K562 (cell line): ENCODE measurements around the gene IGSF8. TPM values are rescaled to one million over a fixed set of nuclear protein-coding genes. Genes with fewer than 3 reads are reported as not detected.
A peak's percentile ranks its signal among the peaks of the same experiment; 100 is the strongest.

ENCODE experiments used
- ARID4B ChIP-seq: sonication (generic); formaldehyde crosslinking; IDR thresholded peaks from 2 replicates; pipeline ENCODE4 v1.8.0; 2022; ENCODE audit warnings: mild to moderate bottlenecking, missing genetic modification reagents
- CCNT2 ChIP-seq: IDR thresholded peaks from 2 replicates; pipeline ENCODE4 v1.6.1; 2011; ENCODE audit warnings: borderline replicate concordance, low read depth, mild to moderate bottlenecking, moderate library complexity, mixed read lengths, low read length; ENCODE audit not compliant: insufficient read length; ENCODE audit errors: extremely low read depth
- EGR1 ChIP-seq: fragments of 450-650 bp; conservative IDR thresholded peaks from 2 replicates; pipeline ENCODE4 v1.6.1; 2017; ENCODE audit warnings: mild to moderate bottlenecking
- ESRRB ChIP-seq: fragments of 250-450 bp; sonication (Bioruptor Pico); IDR thresholded peaks from 2 replicates; pipeline ENCODE4 v1.5.0; 2020; ENCODE audit warnings: mild to moderate bottlenecking, moderate library complexity, borderline replicate concordance
- JUN ChIP-seq, 2 experiments: sonication (generic) in 1 of 2; formaldehyde crosslinking in 1 of 2; IDR thresholded peaks; 2 replicates each; pipeline versions ENCODE4 v1.6.1 to v1.8.0; 2012 to 2022; ENCODE audit warnings: borderline replicate concordance in 2 of 2, mild to moderate bottlenecking in 2 of 2, improper control_type of control experiment in 1 of 2, low read depth in 1 of 2, low read length in 1 of 2, missing genetic modification reagents in 1 of 2
- PKNOX1 ChIP-seq: fragments of 450-650 bp; IDR thresholded peaks from 2 replicates; pipeline ENCODE4 v1.6.1; 2016
- PURB ChIP-seq: sonication (generic); formaldehyde crosslinking; IDR thresholded peaks from 2 replicates; pipeline ENCODE4 v1.9.0; 2021; ENCODE audit warnings: low read depth, mild to moderate bottlenecking, missing genetic modification reagents
- STAG1 ChIP-seq: sonication (generic); formaldehyde crosslinking; IDR thresholded peaks from 2 replicates; pipeline ENCODE4 v1.5.0; 2020; ENCODE audit warnings: missing genetic modification reagents, borderline replicate concordance
- U2AF1 ChIP-seq: fragments of 200-400 bp; formaldehyde crosslinking; optimal IDR thresholded peaks from 2 replicates; pipeline ENCODE3; 2017; ENCODE audit warnings: mild to moderate bottlenecking, low read depth, low read length, moderate library complexity
- ZHX1 ChIP-seq: fragments of 150-350 bp; conservative IDR thresholded peaks from 2 replicates; pipeline ENCODE4 v1.6.1; 2014; ENCODE audit warnings: low read length
- ZNF280A ChIP-seq: fragments of 450-650 bp; IDR thresholded peaks from 2 replicates; pipeline ENCODE4 v1.6.1; 2018; ENCODE audit warnings: mild to moderate bottlenecking, low read depth; ENCODE audit not compliant: partially characterized antibody
- ZNF431 ChIP-seq: sonication (generic); formaldehyde crosslinking; IDR thresholded peaks from 2 replicates; pipeline ENCODE4 v1.8.0; 2022; ENCODE audit warnings: mild to moderate bottlenecking, missing genetic modification reagents
- polyA plus RNA-seq, 8 experiments: library from polyadenylated mRNA; depleted of rRNA in 4 of 8; stranded (reverse) in 5 of 8; unstranded in 3 of 8; fragments of >200 nt; fragmentation: Nextera tagmentation in 2 of 8; fragmentation: Illumina TruSeq in 1 of 8; extraction: Ambion mirVana in 2 of 8; extraction: Trizol in 1 of 8; gene quantifications; 2 replicates each; pipeline versions ENCODE4 v1.2.1 to v1.2.3, GENCODE V29; 2011 to 2014; ENCODE audit warnings: inconsistent platforms in 1 of 8, missing spikeins in 1 of 8
- total RNA-seq, 7 experiments: library from RNA; depleted of rRNA in 6 of 7; stranded (reverse); fragments of >200 nt in 6 of 7; fragmentation: Illumina TruSeq in 2 of 7; extraction: Trizol in 2 of 7; gene quantifications; 2 replicates each; pipeline versions ENCODE4 v1.2.1 to v1.2.3, GENCODE V29; 2011 to 2021; ENCODE audit warnings: low replicate concordance in 1 of 7

Gene IGSF8
- total and polyA plus RNA-seq, 9 of the 15 experiments (the other 6 are each of a cell fraction or from before 2014, with no cell fraction given) = 0.32 to 11.7 (median 3.2) TPM

- TF ChIP-seq ARID4B (peak; percentile 39; the same call in 1 of the 2 replicates), ZNF431 (CRISPR knock-in tag) (peak; percentile 47; the same call in 1 of the 2 replicates), STAG1 (CRISPR knock-in tag) (peak; percentile 64), PURB (CRISPR knock-in tag) (no peak), ZNF280A (no peak), U2AF1 (no peak), EGR1 (0 out of 2 replicates have a peak, but pooled peaks have one; percentile 23), CCNT2 (no peak), JUN (IDR thresholded peaks at IDR 0.05; ENCODE audit: borderline replicate concordance, low read depth, low read length) (peak; percentile 67; the same call in 1 of the 2 replicates), JUN (CRISPR knock-in tag; IDR thresholded peaks at IDR 0.05; ENCODE audit: borderline replicate concordance) (no peak), ESRRB (CRISPR knock-in tag) (no peak), ZHX1 (0 out of 2 replicates have a peak, but pooled peaks have one; percentile 29), PKNOX1 (0 out of 2 replicates have a peak, but pooled peaks have one; percentile 43)
Measured at GRCh38 chr1:160101037-160101716, 2.8 kb upstream of the IGSF8 start (continued).
